Measurements from ENCODE around the gene ZFAND3.

Gene ZFAND3

DNA sequence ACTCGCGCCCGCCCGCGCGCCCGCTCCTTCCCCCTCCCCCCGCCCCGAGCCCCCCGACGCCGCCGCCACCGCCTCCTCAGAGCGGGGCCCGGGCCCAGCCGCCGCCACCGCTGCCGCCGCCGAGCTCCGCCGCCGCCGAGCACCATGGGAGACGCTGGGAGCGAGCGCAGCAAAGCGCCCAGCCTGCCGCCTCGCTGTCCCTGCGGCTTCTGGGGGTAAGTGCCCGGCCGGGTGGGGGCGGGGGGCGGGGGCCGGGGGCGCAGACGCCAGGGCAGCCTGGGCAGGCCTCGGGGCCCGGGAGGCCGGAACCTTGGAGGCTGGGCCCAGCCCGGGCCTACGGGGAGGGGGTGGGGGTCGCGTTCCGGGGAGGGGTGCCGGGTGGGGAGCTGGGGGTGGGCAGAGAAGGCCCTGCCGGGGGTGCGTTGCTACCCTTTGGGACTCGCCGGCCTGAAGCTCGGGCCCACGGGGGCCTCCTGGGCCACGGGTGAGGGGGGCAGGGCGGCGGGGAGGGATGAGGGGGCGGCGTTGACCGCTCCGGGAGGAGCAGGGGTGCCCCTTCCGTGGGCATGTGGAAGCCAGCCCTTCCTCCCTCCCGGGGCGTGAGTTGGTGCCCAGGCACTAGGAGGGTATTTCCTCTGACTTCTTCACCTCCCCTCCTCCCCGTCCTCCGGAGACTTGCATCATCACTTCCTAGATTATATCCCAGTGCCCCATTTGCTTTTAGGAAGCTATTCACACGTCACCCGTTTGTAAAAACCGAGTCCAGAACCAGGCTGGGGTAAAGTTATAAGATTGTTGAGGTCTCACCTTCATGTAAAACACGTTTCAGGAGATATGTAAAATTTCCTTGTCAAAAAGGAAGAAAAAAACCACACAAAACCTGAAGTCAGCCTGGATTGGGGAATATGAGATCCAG lies 533 bp downstream of the ZFAND3 start:
- no peaks in the 10 kb centered on the region for H3K36me3 ChIP-seq
- DNase-seq: peak; percentile 38
- no peaks in the 10 kb centered on the region for H3K27me3 ChIP-seq
- peaks cover 11% of the 10 kb centered on the region for H3K4me1 ChIP-seq
- TF ChIP-seq, protein P1, sequence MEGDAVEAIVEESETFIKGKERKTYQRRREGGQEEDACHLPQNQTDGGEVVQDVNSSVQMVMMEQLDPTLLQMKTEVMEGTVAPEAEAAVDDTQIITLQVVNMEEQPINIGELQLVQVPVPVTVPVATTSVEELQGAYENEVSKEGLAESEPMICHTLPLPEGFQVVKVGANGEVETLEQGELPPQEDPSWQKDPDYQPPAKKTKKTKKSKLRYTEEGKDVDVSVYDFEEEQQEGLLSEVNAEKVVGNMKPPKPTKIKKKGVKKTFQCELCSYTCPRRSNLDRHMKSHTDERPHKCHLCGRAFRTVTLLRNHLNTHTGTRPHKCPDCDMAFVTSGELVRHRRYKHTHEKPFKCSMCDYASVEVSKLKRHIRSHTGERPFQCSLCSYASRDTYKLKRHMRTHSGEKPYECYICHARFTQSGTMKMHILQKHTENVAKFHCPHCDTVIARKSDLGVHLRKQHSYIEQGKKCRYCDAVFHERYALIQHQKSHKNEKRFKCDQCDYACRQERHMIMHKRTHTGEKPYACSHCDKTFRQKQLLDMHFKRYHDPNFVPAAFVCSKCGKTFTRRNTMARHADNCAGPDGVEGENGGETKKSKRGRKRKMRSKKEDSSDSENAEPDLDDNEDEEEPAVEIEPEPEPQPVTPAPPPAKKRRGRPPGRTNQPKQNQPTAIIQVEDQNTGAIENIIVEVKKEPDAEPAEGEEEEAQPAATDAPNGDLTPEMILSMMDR (IDR thresholded peaks at IDR 0.05; ENCODE audit: low read depth, low read length): no peak
- H3K9me3 ChIP-seq: no peaks in the 10 kb centered on the region
- peak overlapping the region; percentile 74 for H3K4me3 ChIP-seq (ENCODE audit: low read depth, low read length)

DNA sequence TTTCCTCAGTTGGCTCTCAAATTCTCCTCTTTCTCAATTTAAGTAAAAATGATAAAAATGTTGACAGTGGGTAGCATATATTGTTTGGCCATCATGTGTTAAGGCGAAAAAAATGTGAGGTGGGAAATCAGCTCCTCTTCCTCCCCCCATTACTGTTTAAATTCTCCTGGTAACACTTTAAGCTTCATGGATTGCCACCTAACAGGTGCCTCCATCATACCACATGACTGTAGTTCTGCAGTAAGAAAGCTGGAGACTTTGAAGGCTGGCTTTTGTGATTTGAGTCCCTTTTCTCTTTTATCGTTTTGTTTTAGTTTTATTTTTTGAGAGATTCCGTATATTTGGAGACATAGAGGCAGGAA lies 1.2 kb downstream of the ZFAND3 start:
- TF ChIP-seq, protein P1 (IDR thresholded peaks at IDR 0.05; ENCODE audit: low read depth, low read length): no peak
- Histone ChIP-seq H3K9me3 (no peaks in the 10 kb centered on the region), H3K27me3 (no peaks in the 10 kb centered on the region), H3K4me1 (peaks cover 11% of the 10 kb centered on the region), H3K36me3 (no peaks in the 10 kb centered on the region), H3K4me3 (ENCODE audit: low read depth, low read length) (peak overlapping the region; percentile 74)
- DNase-seq: no peak

DNA sequence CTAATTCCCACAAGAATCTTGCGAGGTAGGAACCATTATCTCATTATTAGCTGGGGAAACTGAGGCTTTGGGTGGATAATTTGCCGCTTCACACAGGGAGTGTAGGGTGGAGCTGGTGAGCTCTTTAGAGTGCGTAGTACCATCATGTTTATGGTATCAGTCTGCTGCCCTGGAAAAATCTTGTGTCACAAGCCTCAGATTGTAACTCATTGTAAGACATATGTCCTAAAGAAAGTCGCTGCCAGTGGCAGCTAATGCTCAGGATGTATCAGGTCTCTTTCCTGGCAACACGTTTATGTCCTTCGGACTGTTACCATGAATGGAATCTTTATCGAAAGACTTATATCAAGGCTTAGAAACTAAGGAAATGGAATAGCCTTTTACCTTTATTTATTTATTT lies 1.9 kb downstream of the ZFAND3 start:
- no peaks in the 10 kb centered on the region for H3K27me3 ChIP-seq
- peaks cover 11% of the 10 kb centered on the region for H3K4me1 ChIP-seq
- H3K36me3 ChIP-seq: no peaks in the 10 kb centered on the region
- TF ChIP-seq, protein P1 (IDR thresholded peaks at IDR 0.05; ENCODE audit: low read depth, low read length): no peak
- no peak for DNase-seq
- peak overlapping the region; percentile 74 for H3K4me3 ChIP-seq (ENCODE audit: low read depth, low read length)
- H3K9me3 ChIP-seq: no peaks in the 10 kb centered on the region

DNA sequence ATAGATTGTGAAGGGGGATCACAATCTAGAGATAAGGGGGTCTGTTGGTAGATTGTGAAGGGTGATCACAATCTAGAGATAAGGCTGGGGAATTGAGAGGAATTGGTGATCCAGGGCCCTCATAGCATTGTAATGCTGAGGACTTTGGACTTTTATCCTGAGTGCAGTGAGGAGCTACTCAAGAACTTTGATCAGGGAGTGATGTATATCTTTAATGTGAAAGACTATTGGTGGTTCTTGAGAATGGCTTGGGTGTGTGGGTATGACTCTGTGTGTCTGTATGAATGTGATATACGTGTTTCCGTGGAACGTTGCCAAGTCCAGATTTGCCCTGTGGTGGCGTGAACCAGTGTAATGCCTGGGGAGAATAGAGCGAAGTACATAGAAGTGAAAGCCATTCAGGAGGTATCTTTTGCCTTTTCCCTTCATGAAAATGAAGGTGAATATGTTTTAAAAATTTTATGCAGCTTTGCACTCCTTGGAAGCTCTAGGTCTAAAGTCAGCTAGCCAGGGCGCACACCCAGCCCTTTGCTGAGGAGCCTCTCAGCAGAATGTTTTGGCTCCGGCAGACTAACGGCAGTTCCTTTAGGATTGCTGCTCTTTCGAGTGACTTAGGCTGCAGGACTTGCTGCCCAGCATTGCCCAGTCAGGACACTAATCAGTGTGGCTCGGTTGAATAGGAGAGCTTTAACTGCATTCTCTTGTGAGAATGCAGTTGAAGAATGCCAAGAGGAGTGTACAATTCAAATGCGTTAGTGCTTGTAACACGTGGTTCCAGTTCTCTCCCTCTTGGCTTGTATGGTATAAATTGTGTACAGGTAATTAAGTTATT lies 3.5 kb downstream of the ZFAND3 start:
- H3K4me3 ChIP-seq (ENCODE audit: low read depth, low read length): peak overlapping the region; percentile 51
- TF ChIP-seq, protein P1 (IDR thresholded peaks at IDR 0.05; ENCODE audit: low read depth, low read length): no peak
- peaks cover 25% of the 10 kb centered on the region for H3K4me1 ChIP-seq
- H3K36me3 ChIP-seq: no peaks in the 10 kb centered on the region
- no peaks in the 10 kb centered on the region for H3K27me3 ChIP-seq
- DNase-seq: peak; percentile 69
- no peaks in the 10 kb centered on the region for H3K9me3 ChIP-seq

DNA sequence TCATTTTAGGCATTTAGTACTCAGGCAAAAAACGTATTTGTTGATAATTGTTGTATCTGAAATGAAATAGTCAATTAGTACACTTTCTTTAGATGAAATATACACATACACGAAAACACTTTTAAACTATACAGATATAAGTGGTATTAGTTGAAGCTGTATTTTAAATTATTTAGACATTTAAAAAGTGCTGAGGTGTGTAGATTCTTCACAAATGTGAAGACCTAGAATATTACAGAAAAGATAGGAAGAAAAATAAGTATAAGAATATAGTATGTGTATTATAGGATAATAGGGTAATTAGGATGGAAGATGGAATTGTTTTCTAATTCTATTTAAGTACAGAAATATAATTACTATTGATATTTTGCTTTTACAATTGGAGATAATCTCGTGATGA lies 4.6 kb downstream of the ZFAND3 start:
- H3K36me3 ChIP-seq: no peaks in the 10 kb centered on the region
- H3K4me3 ChIP-seq (ENCODE audit: low read depth, low read length): no peak overlapping the region
- H3K27me3 ChIP-seq: no peaks in the 10 kb centered on the region
- H3K4me1 ChIP-seq: peaks cover 25% of the 10 kb centered on the region
- TF ChIP-seq, protein P1 (IDR thresholded peaks at IDR 0.05; ENCODE audit: low read depth, low read length): no peak
- no peak for DNase-seq
- H3K9me3 ChIP-seq: no peaks in the 10 kb centered on the region
